Measurements from ENCODE around the gene GRIN3B.
"Not testable (repeated sequence)": the region's sequence is repeated elsewhere in the genome, so short reads cannot be mapped to it uniquely, and the experiment has no call there.

GRIN3B gene

GRCh38 chr19:954272-954671 is 45.9 kb upstream of the GRIN3B start:
- Mint-ChIP-seq H3K4me3 (no peak overlapping the region), H3K27me3 (ENCODE audit: low read depth, poor library complexity) (no peaks in the 10 kb centered on the region), H3K27ac (peak overlapping the region; percentile 78), H3K36me3 (ENCODE audit: low read depth) (peaks cover 5% of the 10 kb centered on the region), H3K4me1 (peaks cover 61% of the 10 kb centered on the region), H3K9me3 (no peaks in the 10 kb centered on the region)
- TF ChIP-seq, protein P1, sequence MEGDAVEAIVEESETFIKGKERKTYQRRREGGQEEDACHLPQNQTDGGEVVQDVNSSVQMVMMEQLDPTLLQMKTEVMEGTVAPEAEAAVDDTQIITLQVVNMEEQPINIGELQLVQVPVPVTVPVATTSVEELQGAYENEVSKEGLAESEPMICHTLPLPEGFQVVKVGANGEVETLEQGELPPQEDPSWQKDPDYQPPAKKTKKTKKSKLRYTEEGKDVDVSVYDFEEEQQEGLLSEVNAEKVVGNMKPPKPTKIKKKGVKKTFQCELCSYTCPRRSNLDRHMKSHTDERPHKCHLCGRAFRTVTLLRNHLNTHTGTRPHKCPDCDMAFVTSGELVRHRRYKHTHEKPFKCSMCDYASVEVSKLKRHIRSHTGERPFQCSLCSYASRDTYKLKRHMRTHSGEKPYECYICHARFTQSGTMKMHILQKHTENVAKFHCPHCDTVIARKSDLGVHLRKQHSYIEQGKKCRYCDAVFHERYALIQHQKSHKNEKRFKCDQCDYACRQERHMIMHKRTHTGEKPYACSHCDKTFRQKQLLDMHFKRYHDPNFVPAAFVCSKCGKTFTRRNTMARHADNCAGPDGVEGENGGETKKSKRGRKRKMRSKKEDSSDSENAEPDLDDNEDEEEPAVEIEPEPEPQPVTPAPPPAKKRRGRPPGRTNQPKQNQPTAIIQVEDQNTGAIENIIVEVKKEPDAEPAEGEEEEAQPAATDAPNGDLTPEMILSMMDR (IDR thresholded peaks at IDR 0.05), result no peak
- DNase-seq, result no peak

- Mint-ChIP-seq H3K4me3 (no peak overlapping the region), H3K36me3 (ENCODE audit: low read depth) (peaks cover 9% of the 10 kb centered on the region), H3K27ac (peak overlapping the region; percentile 78), H3K9me3 (no peaks in the 10 kb centered on the region), H3K4me1 (peaks cover 67% of the 10 kb centered on the region), H3K27me3 (ENCODE audit: low read depth, poor library complexity) (no peaks in the 10 kb centered on the region)
- DNase-seq, result peak; percentile 70
- TF ChIP-seq, protein P1 (IDR thresholded peaks at IDR 0.05), result no peak
These were observed 45.3 kb upstream of the GRIN3B start for GRCh38 chr19:954672-955494.

GRCh38 chr19:955803-956765 is 44.1 kb upstream of the GRIN3B start:
- Mint-ChIP-seq H3K9me3 (no peaks in the 10 kb centered on the region), H3K27ac (peak overlapping the region; percentile 98), H3K36me3 (ENCODE audit: low read depth) (peaks cover 9% of the 10 kb centered on the region), H3K4me3 (peak overlapping the region; percentile 49), H3K4me1 (peaks cover 71% of the 10 kb centered on the region), H3K27me3 (ENCODE audit: low read depth, poor library complexity) (no peaks in the 10 kb centered on the region)
- peak; percentile 86 for DNase-seq
- TF ChIP-seq, protein P1 (IDR thresholded peaks at IDR 0.05), result no peak

DNA sequence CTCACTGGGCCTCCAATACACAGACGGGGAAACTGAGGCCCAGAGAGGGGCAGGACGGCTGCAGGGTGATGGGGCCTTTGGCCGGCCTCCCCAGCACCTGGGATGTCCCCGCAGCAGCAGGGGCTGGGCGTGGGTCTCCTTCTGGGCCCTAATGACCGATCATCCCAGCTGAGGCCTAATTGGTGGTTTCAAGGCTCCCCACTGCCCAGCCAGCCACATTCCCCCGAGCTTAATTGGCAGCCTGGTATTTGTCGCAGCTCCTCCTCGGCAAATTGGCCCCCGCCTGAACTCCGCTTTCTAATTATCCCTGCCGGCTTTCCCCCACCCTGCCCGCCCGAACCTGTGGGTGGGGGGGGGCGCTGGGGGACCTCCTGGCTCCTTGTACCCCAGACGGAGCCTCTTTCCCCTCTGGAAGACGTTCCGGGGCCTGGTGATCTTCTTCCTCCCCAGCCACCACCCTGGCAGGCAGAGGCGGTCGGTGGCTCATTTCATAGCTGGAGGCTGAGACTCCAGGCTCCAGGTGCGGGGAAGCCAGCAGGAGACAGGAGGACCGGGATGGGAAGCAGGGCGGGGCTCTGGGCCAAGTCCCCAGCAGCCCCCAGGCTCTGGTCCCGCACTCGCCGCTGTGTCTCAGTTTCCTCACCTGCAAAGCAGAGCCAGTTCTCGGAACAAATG is 43.3 kb upstream of the GRIN3B start:
- TF ChIP-seq, protein P1 (IDR thresholded peaks at IDR 0.05), result no peak
- DNase-seq, result no peak
- Mint-ChIP-seq H3K4me3 (no peak overlapping the region), H3K9me3 (no peaks in the 10 kb centered on the region), H3K36me3 (ENCODE audit: low read depth) (peaks cover 9% of the 10 kb centered on the region), H3K4me1 (peaks cover 68% of the 10 kb centered on the region), H3K27me3 (ENCODE audit: low read depth, poor library complexity) (no peaks in the 10 kb centered on the region), H3K27ac (peak overlapping the region; percentile 61)

DNA sequence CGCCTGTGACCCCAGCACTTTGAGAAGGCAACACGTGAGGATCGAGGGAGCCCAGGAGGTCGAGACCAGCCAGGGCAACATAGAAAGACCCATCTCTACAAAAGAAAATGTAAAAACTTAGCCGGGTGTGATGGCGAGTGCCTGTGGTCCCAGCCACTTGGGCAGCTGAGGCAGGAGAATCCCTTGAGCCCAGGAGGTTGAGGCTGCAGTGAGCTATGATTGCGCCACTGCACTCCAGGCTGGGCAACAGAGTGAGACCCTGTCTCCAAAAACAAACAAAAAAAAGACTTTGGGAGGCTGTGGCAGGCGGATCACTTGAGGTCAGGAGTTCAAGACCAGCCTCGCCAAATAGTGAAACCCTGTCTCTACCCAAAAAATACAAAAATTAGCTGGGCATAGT is 42.6 kb upstream of the GRIN3B start:
- H3K4me3 Mint-ChIP-seq; H3K27me3 Mint-ChIP-seq (ENCODE audit: low read depth, poor library complexity); H3K36me3 Mint-ChIP-seq (ENCODE audit: low read depth); DNase-seq; H3K9me3 Mint-ChIP-seq: not testable (repeated sequence)
- Mint-ChIP-seq H3K4me1 (peaks cover 70% of the 10 kb centered on the region), H3K27ac (peak overlapping the region; percentile 61)

Data from nephron progenitor cell (in vitro differentiated cells).